Common myeloid progenitor, CD34-positive (primary cell): Measurements from ENCODE around the gene LCE5A.

ENCODE experiments used
- CTCF ChIA-PET: fragments of 350-600 bp; sonication (Branson Sonifier 250); formaldehyde crosslinking; loops from one replicate; lab custom pipeline; 2021; ENCODE audit warnings: antibody characterized with exemption; lab: Charles Lee
- POLR2A ChIA-PET: fragments of 350-600 bp; sonication (Branson Sonifier 250); formaldehyde crosslinking; loops from one replicate; lab custom pipeline; 2021; ENCODE audit warnings: antibody characterized with exemption; lab: Charles Lee
- DNase-seq, 3 donors: peaks; one replicate each; pipeline versions ENCODE4 v3.0.0 to v3.0.0-alpha.2; 2013
- H3K27ac ChIP-seq, 2 experiments: 1 replicate in 1 of 2; 2 replicates in 1 of 2; pipeline ENCODE4 v1.7.0; 2013; ENCODE audit warnings: inconsistent platforms in 2 of 2, low read length in 2 of 2, mild to moderate bottlenecking in 2 of 2, low read depth in 1 of 2, moderate library complexity in 1 of 2; ENCODE audit not compliant: severe bottlenecking in 2 of 2, insufficient read depth in 1 of 2, poor library complexity in 1 of 2
- H3K27me3 ChIP-seq, 5 experiments: replicated peaks in 2 of 5; 1 replicate in 3 of 5; 2 replicates in 2 of 5; pipeline versions ENCODE4 v1.6.1 to v1.7.0; 2013; ENCODE audit warnings: low read length in 4 of 5, mild to moderate bottlenecking in 2 of 5, moderate library complexity in 2 of 5, inconsistent platforms in 1 of 5; ENCODE audit not compliant: insufficient read depth in 5 of 5, control insufficient read depth in 4 of 5
- H3K36me3 ChIP-seq, 4 experiments: 1 replicate in 2 of 4; 2 replicates in 2 of 4; pipeline versions ENCODE4 v1.6.1 to v1.7.0; 2013; ENCODE audit warnings: low read length in 3 of 4, control low read depth in 1 of 4, mild to moderate bottlenecking in 1 of 4; ENCODE audit not compliant: control insufficient read depth in 4 of 4, insufficient read depth in 4 of 4
- H3K4me1 ChIP-seq, 4 experiments: 1 replicate in 3 of 4; 2 replicates in 1 of 4; pipeline versions ENCODE4 v1.6.1 to v1.7.1; 2013; ENCODE audit warnings: low read length in 3 of 4, mild to moderate bottlenecking in 3 of 4, control low read depth in 1 of 4, inconsistent platforms in 1 of 4, moderate library complexity in 1 of 4; ENCODE audit not compliant: control insufficient read depth in 4 of 4, insufficient read depth in 4 of 4; ENCODE audit errors: control extremely low read depth in 1 of 4
- H3K4me3 ChIP-seq, 7 experiments: 1 replicate in 4 of 7; 2 replicates in 3 of 7; pipeline versions ENCODE4 v1.5.1 to v1.7.0; 2013; ENCODE audit warnings: mild to moderate bottlenecking in 7 of 7, low read length in 6 of 7, moderate library complexity in 6 of 7, inconsistent platforms in 2 of 7, low read depth in 2 of 7, control low read depth in 1 of 7; ENCODE audit not compliant: insufficient read depth in 4 of 7, control insufficient read depth in 1 of 7; ENCODE audit errors: extremely low read depth in 1 of 7
- H3K9me3 ChIP-seq, 5 experiments: 1 replicate in 4 of 5; 2 replicates in 1 of 5; pipeline versions ENCODE4 v1.6.1 to v1.7.1; 2013; ENCODE audit warnings: low read length in 4 of 5, mild to moderate bottlenecking in 2 of 5, inconsistent platforms in 1 of 5, low read depth in 1 of 5, moderate library complexity in 1 of 5; ENCODE audit not compliant: control insufficient read depth in 4 of 5, insufficient read depth in 2 of 5; ENCODE audit errors: control extremely low read depth in 1 of 5
- WGBS: methylation state at CpG from one replicate; pipeline ENCODE4 v1.1.5; 2013; ENCODE audit not compliant: insufficient coverage; 5-methylcytosine and 5-hydroxymethylcytosine counted together

LCE5A gene

DNA sequence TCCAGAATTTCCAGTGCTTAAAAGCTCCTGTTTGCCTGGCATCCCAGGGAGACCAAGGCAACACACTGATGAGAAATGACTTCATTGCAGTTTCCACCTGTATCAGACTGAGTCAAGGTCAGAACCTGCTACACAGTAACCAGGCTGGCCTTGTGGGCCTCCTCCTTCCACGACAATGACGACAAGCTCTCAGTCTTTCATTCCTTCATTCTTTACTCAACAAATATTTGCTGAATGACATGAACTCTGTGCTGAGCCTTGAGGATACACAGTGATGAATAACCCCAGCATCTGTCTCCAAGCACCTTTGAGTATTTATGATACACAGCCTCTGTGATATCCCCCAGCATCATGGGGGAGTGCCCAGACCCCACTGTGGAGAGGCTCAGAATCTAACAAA, 8.9 kb upstream of the LCE5A start:
- Histone ChIP-seq H3K4me1 (no peaks in the 10 kb centered on the region), H3K36me3 (no peaks in the 10 kb centered on the region), H3K4me3 (no peak overlapping the region), H3K9me3 (no peaks in the 10 kb centered on the region), H3K27ac (no peak overlapping the region), H3K27me3 (peaks cover 0 to 8% (median 0%) of the 10 kb centered on the region in 5 experiments)
- WGBS, result no CpG with 5 or more reads among the region's 2 CpGs
- DNase-seq, result no peak
- ChIA-PET CTCF (interaction anchor here (1.2 kb wide), 2 partner anchors 32 to 116 kb away, joined by 3 to 5 read pairs; no protein-coding TSS in a partner anchor), POLR2A (no interaction called here)

DNA sequence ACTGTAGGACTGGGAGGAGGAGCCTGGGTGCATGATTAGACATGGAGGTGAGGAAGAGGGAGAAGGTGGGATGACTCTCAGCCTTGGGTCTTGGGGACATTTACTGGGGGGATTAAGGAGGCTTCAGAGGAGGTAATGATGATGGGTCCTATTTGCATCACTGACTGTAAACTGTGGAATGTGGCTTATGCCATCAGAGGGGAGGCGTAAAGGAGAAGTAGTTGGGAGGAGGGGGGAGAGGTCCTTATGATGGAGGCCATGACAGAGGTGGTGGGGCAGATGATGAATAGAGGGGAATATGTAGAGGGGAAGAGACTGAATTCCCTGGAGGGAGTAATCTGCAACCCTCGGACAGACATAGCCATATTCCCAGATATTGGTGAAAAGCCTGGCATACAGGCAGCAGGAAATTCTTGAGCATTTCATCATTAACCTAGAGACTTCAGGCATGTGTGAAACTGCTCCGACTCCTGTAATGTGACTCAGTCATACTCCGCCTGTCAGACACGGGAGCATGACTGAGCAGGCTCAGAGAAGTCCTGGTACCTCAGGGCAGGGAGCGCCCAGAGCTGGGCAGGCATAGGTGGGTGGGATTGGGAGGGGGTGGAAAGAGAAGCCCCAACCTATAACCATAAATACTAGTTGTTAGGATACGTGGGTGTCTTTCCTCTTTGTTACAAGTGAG, 8.0 kb upstream of the LCE5A start:
- H3K27ac ChIP-seq, result no peak overlapping the region
- DNase-seq, result no peak
- H3K4me3 ChIP-seq, result no peak overlapping the region
- peaks cover 0 to 5% (median 0%) of the 10 kb centered on the region in 5 experiments for H3K27me3 ChIP-seq
- ChIA-PET CTCF (no interaction called here), POLR2A (no interaction called here)
- H3K36me3 ChIP-seq, result no peaks in the 10 kb centered on the region
- no peaks in the 10 kb centered on the region for H3K9me3 ChIP-seq
- H3K4me1 ChIP-seq, result no peaks in the 10 kb centered on the region
- WGBS, result 90% methylated on average over 3 of the region's 7 CpGs

DNA sequence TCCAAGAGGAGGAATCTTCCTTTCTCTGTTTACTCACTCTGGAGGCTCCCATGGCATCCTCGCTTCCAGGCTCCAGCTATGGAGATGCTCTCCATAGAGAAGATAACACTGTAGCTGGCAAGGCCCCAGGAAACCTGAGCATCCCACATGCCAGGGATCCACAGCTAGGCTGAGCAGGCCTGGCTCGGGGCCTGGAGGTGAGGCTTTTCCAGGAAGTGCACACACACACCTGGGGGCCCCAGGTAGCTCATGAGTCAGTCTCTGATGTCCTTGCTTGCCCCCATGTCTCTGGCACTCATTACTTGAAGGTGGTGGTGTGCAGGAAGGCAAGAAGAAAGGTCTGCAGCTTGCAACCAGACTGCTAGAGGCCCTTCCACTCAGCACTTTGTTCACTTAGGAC, 5.5 kb upstream of the LCE5A start:
- H3K27ac ChIP-seq, result no peak overlapping the region
- POLR2A ChIA-PET, result no interaction called here
- 90% methylated on average over 2 of the region's 2 CpGs for WGBS
- H3K36me3 ChIP-seq, result no peaks in the 10 kb centered on the region
- H3K9me3 ChIP-seq, result no peaks in the 10 kb centered on the region
- H3K4me1 ChIP-seq, result no peaks in the 10 kb centered on the region
- H3K4me3 ChIP-seq, result no peak overlapping the region
- H3K27me3 ChIP-seq, result peaks cover 0 to 5% (median 2%) of the 10 kb centered on the region in 5 experiments
- DNase-seq, result no peak
- CTCF ChIA-PET, result interaction anchor here (1.3 to 1.7 kb wide), 3 partner anchors 8 to 28 kb away, joined by 3 to 10 read pairs (median 4); no protein-coding TSS in a partner anchor

DNA sequence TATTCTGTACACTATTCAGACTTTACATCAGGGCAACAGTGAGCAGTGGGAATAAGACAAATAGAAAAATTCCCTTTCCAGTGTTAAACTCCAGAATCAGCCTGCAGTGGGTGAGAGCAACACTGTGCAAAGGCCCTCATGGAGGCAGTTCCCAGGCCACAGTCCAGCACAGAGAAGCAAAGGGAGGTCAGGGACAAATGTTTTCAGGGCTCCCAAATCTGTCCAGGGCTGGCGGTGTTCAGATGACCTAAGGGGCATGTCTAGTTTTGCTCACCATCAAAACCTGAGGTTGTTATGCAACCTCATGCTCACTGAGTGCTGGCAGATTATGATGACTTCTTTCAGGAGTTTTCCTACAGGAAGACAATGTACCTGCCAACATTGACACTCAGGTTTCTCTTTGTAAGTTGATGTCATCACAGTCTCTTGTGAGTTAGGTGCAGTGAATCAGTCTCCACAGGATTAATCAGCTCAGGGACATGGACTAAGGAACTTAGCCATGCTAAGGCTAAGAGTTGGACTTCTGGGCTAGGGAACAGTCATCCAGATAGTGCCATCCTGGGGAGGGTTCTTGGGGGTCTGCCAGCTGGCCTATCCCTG, 3.6 kb upstream of the LCE5A start:
- H3K4me1 ChIP-seq, result no peaks in the 10 kb centered on the region
- peaks cover 2 to 10% (median 4%) of the 10 kb centered on the region in 5 experiments for H3K27me3 ChIP-seq
- DNase-seq, result no peak
- no peak overlapping the region for H3K4me3 ChIP-seq
- WGBS, result 83% methylated on average over 1 of the region's 1 CpG
- ChIA-PET POLR2A (no interaction called here), CTCF (no interaction called here)
- no peaks in the 10 kb centered on the region for H3K9me3 ChIP-seq
- H3K36me3 ChIP-seq, result no peaks in the 10 kb centered on the region
- H3K27ac ChIP-seq, result no peak overlapping the region

DNA sequence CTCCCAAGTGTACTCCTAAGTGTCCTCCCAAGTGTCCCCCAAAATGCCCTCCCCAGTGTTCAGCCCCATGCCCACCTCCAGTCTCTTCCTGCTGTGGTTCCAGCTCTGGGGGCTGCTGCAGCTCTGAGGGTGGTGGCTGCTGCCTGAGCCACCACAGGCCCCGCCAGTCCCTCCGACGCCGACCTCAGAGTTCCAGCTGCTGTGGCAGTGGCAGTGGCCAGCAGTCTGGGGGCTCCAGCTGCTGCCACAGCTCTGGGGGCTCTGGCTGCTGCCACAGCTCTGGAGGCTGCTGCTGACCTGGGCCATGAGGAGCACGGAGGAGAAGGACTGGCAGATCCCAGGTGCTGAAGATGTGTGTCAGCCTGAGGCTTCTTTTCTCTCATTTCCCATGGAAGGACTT, 993 bp downstream of the LCE5A start:
- no peak overlapping the region for H3K27ac ChIP-seq
- no peak for DNase-seq
- CTCF ChIA-PET, result interaction anchor here (1.3 kb wide), 1 partner anchor 15 kb away, joined by 3 read pairs; no protein-coding TSS in a partner anchor
- WGBS, result 85% methylated on average over 4 of the region's 5 CpGs
- no peaks in the 10 kb centered on the region for H3K36me3 ChIP-seq
- POLR2A ChIA-PET, result no interaction called here
- H3K4me1 ChIP-seq, result peaks cover 0 to 10% (median 7%) of the 10 kb centered on the region in 4 experiments
- H3K9me3 ChIP-seq, result no peaks in the 10 kb centered on the region
- peaks cover 20 to 52% (median 24%) of the 10 kb centered on the region in 5 experiments for H3K27me3 ChIP-seq
- no peak overlapping the region for H3K4me3 ChIP-seq

DNA sequence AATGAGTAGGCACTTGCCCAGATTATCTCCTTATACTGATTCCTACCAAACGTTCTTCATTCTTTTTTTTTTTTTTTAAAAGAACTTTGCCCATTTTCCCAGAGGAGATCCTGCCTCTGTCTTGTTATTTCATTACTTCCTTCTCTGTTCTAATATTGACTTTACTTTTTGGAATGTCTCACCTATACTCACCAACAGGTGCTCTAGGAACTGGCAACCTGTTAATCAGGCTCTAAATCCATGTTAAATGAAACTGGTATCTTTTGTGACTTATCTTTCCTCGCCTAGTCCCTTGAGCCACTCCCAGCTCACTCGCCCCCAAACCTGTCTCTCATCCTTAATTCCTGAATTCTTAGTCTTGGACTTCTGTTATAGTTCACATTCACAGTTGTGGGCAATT, 2.5 kb downstream of the LCE5A start:
- H3K27me3 ChIP-seq, result peaks cover 23 to 52% (median 26%) of the 10 kb centered on the region in 5 experiments

More for the DNA sequence above, 2.5 kb downstream of the LCE5A start:
- no peaks in the 10 kb centered on the region for H3K9me3 ChIP-seq
- WGBS, result 80% methylated on average over 1 of the region's 3 CpGs
- no peaks in the 10 kb centered on the region for H3K36me3 ChIP-seq
- H3K4me3 ChIP-seq, result no peak overlapping the region
- ChIA-PET CTCF (interaction anchor here (1.3 kb wide), 2 partner anchors 14 to 22 kb away, joined by 3 to 4 read pairs; no protein-coding TSS in a partner anchor), POLR2A (no interaction called here)
- no peak for DNase-seq
- H3K27ac ChIP-seq, result no peak overlapping the region
- H3K4me1 ChIP-seq, result peaks cover 0 to 10% (median 7%) of the 10 kb centered on the region in 4 experiments
